HG02588 (cell line): ENCODE results near the gene CYP2J2.
"Not testable (repeated sequence)": the region's sequence is repeated elsewhere in the genome, so short reads cannot be mapped to it uniquely, and the experiment has no call there.

Source experiments
- ATAC-seq: cut with Tn5 transposase; IDR thresholded peaks from one replicate; pipeline ENCODE4 v1.9.1; 2021; ENCODE audit warnings: mild to moderate bottlenecking, moderate library complexity; ENCODE audit not compliant: unreplicated experiment

Gene CYP2J2, protein sequence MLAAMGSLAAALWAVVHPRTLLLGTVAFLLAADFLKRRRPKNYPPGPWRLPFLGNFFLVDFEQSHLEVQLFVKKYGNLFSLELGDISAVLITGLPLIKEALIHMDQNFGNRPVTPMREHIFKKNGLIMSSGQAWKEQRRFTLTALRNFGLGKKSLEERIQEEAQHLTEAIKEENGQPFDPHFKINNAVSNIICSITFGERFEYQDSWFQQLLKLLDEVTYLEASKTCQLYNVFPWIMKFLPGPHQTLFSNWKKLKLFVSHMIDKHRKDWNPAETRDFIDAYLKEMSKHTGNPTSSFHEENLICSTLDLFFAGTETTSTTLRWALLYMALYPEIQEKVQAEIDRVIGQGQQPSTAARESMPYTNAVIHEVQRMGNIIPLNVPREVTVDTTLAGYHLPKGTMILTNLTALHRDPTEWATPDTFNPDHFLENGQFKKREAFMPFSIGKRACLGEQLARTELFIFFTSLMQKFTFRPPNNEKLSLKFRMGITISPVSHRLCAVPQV

DNA sequence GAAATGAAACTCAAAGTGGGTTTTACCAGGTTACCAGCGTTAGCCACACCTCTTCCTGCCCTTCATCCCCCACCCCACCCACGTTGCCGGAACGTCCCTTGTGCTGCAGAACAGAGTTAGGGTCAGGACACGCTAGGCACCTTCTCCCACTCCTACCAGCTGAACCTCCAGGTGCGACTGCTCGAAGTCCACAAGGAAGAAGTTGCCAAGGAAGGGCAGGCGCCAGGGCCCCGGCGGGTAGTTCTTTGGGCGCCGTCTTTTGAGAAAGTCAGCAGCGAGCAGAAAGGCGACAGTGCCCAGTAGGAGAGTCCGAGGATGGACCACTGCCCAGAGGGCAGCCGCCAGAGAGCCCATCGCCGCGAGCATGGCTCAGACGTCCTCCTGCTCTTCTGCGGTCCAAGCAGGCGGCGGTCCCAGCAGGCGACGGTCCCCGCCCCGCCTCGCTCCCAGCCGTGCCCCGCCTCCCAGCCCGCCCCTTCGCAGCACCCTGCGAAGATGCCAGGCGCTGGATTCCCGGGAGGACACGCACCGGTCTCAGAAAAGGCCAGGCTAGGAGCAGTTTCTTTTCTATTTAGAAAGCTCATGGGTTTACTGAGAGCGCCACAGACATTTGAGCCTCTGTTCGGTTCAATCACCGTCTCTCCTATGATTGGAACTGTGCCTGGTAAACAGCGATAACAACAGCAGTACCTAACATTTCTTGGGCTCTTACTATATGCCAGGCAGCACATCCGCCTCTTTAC is at the start of gene CYP2J2:
CYP2J2 (minus strand) TSS at position 393 of the 743 bp plus-strand sequence; CDS start at position 366, 27 bp downstream.
- peak; percentile 93 for ATAC-seq

DNA sequence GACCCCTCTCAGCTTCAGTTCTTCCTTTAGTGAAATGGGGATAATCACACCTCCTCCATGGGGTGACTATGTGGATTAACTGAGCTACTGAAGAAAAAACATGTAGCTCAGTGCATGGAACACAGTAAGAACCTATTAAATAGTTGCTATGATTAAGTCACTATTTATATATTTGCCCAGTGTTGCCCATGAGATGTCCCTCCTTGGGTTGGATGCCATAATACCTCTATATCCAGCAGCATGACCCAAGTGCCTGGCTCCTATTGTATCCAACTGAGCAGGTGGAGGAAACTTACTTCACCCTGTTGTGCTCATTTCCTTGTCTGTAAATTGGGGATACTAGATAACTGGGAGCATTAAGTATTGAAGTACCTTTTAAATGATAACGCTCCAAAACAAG is 47.1 kb upstream of the CYP2J2 start:
- no peak for ATAC-seq

DNA sequence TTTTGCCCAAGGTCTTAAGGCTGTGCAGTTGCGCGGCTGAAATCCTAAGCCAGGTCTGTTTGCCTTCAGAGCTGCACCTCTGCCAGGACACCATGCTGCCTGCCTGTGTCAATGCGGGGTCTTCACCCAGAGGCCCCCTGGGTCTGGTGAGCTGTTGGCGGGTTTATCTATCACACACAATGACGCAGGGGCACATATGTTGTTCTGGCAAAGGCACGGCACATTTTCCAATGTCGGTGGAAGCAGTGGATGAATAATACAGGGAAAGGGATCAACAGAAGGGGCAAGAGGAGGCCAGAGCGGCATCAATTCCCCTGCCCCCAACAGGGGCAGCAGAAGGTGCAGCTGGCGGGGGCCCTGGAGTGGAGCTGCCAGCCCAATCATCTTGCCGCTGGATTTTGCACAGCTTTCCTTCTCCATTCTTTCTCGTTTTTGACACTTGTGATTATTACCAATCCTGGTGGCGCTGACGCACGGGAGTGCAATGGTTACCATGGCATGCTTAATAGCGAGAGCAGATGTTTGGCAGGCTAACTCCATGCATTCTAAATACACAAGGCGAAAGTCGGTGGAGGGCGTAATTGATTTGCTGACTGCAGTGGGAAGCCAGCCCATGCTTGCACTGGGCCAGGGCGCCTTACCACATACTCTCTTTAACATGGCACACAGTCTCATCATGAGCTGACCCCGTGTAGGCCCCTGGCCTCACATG is 45.8 kb upstream of the CYP2J2 start:
- no peak for ATAC-seq

DNA sequence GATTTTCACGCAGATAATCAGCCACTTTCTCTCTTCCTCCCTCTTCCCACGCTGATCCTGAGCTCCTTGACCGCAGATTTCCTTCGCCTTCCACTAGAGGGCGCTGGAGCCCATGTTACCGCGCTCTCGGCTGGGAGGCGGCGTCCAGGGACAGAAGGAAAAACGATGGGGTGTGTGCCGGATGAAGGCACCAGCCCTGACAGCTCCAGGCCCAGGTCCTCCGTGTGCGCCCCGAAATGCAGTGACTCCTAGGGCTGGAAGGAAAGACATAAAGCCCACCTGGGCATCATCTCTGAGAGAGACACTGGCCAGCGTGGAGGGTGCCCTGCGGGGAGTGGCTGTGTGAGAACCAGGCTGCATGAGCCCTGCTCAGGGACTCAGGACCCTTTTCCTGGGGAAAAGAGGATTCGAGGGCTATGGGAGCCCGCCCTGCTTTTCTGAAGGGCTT is 44.9 kb upstream of the CYP2J2 start:
- peak; percentile 62 for ATAC-seq

DNA sequence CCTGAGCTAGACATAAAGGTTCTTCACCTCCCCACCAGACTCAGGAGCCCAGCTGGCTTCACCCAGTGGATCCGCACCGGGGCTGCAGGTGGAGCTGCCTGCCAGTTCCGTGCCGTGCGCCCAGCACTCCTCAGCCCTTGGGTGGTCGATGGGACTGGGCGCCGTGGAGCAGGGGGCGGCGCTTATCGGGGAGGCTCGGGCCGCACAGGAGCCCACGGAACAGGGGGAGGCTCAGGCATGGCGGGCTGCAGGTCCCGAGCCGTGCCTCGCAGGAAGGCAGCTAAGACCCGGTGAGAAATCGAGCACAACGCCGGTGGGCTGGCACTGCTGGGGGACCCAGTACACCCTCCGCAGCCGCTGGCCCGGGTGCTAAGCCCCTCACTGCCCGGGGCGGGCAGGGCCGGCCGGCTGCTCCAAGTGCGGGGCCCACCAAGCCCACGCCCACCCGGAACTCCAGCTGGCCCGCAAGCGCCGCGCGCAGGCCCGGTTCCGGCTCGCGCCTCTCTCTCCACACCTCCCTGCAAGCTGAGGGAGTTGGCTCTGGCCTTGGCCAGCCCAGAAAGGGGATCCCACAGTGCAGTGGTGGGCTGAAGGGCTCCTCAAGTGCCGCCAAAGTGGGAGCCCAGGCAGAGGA is 43.1 kb upstream of the CYP2J2 start:
- not testable (repeated sequence) for ATAC-seq

DNA sequence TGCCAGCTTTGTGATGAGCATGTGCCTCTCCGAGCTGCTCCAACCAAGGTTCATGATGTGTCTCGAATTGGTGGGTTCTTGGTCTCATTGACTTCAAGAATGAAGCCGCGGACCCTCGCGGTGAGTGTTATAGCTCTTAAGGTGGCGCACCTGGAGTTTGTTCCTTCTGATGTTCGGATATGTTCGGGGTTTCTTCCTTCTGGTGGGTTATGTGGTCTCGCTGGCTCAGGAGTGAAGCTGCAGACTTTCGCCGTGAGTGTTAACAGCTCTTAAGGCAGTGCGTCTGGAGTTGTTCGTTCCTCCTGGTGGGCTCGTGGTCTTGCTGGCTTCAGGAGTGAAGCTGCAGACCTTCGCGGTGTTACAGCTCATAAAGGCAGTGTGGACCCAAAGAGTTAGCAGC is 42.2 kb upstream of the CYP2J2 start:
- ATAC-seq: not testable (repeated sequence)

DNA sequence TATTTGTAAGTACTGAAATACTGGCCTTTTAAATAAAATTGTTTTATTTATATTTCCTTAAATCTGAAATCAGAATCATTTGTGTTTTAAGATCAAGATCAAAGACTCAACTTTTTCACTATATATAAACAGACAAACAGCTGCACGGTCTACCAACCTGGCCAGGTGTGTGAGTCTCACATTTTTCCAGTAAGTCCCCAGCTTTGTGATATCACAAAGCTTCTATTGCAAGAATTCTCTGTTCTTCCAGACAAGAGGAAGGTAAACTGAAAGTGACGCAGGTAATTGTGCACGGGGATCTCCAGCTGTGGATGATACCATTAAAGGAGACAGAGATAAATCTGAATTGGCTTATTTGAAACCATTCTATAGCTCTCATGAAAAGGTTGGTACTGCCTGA is 41.2 kb upstream of the CYP2J2 start:
- no peak for ATAC-seq

DNA sequence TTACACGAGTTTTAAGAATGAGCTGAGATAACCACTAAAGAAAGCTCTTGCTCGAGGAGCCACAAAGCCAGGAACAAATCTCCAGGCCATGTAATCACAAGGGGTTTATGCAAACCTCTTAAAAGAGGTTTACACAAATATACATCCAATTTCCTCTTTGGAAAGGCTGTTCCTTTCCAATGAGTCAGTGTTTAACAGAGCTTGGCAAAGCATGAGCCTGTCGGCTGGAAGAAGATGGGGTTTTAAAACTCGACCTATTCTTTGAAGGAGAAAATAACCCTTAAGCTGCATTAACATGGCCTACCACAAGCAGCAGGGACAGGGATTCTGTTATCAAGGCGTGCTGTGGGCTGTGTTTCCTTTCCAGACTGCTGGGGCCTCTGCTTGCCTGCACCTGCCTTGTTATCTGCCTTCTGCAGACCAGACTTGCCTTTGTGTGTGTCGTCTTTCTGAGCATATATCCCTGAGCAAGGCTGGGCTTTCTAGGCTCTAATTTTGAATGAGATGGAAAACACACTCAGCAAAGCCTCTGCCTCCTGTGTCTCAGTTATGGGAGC is 40.6 kb upstream of the CYP2J2 start:
- ATAC-seq: no peak

DNA sequence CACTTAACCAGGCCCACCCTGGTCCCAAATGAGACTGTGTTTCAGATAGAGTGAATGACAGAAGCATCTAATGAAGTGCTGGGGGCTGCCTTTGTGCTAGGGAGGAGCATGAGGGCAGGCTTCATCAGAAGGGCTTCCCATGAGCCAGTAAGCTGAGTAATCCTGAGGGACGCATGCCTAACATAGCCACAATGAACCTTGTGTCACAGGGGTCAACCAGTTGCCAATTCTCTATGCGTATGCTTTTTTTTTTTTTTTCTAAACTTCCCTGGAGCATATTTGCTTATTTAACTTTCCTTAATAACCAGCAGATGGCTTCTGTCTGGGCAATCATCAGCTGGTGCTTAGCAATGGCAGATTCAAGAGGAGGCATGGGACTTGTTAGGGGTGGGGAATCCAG is 25.5 kb upstream of the CYP2J2 start:
- ATAC-seq: no peak

DNA sequence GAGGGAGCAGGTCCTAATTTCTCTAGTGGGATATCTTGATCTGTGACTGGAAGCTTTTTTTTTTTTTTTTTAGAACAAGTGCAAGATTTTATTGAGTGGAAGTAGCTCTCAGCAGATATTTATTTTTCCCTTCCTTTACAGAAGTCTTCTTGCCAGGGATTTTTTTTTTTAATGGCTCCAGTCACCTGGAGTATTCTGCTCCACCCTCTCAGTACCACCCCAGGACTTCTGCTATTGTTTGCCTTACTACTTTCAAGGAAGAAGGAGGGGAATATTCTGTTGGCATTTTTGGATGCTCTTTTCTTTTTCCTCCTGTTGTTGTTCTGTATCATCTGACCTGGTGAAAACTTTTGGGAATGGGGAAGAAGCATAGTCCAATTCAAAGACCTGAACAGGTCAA is 23.1 kb upstream of the CYP2J2 start:
- no peak for ATAC-seq

DNA sequence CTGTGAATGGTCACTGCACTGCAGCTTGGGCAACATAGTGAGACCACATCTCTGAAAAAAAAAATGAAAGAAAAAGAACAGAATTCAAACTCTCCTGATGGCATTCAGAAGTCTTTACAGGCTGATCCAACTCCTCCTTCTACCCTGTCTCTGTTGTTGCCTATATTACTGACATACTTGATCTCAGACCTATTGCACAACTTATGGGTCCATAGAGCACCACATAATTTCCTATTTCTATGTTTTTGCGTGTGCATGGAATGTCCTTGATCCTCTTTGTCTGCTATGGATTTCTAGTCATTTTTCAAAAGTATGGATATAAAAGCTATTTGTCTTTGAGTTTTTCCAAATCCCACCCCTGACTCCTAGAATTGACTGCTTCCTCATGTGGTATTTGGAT is 22.4 kb upstream of the CYP2J2 start:
- no peak for ATAC-seq

DNA sequence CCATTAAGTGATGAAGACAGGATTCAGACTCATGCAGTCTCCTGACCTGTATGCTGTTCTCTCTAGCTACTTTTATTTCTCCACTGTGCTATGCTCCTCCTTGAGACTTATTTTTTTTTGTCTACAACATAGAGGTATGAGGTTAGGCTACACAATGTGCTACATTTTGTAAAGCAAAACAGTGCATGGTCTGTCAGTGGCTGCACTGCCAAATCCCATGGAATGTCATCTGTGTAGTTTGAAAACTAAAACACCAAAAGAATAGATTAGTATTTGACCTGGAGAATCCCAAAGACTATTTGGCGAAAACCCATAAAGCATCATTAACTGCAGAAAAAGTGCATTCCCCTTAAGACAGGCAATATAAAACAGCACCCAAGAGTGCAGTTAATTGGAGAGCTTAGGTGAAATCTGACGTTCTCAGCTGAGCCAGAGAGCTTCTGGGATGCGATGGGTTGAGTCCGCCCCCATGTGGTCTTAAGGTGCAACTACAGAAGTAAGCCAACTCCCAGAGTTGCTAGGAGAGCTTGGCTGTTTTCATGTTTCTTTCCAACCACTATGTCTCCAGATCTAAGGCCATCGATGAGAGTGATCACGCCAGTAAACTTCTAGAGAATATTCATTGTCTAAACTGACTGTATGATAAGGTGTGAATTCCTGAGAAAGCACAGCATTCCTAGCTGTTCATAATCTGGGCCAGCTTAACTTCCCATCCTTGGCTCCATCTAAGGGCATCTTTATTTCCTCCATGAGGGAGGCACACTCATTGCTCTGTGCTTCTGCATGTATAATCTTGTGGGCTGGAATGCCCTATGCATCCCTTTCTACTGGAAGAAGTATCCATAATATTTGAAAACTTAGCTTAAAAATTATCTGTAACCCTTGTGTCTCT is 20.7 kb upstream of the CYP2J2 start:
- ATAC-seq: peak; percentile 95

DNA sequence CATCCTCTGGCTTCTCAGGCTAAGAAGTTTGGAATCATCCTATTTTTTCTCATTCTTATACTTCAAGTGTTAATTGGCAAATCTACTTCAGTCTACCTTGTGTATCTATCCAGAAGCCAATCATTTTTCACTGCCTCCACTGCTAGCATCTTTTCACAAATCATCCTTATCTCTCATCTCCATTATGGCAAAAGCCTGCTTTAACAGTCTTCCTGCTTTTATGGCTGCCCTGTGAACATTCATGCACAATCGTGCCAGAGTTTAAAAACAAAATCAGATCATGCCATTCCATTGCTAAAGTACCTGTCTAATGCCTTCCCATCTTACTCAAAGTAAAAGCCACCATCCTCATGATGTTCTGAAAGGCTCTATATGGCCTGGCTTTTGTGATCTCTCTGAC is 19.2 kb upstream of the CYP2J2 start:
- ATAC-seq: no peak

DNA sequence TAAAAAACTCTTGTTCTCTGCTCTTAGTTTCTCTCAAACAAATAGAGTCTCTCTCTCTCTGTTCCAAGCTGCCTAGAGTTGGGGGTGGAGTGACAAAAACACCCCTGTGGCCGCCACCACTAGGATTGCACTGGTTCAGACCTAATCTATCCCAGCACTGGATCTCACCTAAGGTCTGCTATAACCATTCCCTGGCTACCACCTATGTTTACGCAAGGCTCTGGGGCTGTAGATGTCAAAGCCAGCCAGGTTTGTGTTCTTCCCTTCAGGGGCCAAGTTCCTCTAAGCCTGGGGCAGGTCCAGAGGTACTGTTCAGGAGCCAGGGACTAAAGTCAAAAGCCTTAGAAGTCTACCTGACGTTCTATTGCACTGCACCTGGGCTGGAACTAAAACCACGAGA is 12.8 kb upstream of the CYP2J2 start:
- ATAC-seq: no peak

DNA sequence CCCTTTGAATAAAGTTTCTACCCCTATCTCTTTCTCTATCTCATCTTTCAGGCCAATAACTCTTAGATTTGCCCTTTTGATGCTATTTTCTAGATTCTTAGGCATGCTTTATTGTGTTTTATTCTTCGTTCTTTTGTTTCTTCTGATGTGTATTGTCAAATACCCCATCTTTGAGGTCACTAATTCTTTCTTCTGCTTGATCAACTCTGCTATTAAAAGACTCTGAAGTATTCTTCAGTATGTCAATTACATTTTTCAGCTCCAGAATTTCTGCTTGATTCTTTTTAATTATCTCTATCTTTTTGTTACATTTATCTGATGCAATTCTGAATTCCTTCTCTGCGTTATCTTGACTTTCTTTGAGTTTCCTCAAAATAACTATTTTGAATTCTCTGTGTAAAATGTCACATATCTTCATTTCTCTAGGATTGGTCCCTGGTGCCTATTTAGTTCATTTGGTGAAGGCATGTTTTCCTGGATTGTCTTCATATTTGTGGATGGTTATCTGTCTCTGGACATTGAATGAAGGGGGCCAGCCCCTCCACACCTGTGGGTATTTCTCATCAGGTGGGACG is 11.2 kb upstream of the CYP2J2 start:
- no peak for ATAC-seq

DNA sequence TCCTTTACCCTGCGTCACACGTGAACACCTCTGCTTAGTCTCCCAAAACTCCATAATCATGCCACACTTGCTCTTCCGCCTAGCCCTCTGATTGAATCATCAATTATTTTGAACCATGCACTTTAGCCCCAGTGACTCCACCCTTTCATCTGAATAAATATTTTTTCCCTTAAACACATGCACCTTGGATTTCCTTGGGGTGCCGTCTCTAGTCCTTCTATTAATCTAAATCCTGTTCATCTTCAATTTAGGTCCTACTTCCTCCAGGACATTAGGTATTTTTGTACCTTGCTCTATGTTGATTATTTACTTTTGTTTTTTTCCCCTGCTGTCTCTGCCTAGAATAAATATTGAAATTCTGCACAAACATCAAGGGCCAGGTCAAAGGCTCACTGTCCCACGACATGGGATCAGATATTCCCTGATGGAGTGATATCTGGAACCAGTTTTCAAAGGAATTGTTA is 9.8 kb upstream of the CYP2J2 start:
- ATAC-seq: no peak

DNA sequence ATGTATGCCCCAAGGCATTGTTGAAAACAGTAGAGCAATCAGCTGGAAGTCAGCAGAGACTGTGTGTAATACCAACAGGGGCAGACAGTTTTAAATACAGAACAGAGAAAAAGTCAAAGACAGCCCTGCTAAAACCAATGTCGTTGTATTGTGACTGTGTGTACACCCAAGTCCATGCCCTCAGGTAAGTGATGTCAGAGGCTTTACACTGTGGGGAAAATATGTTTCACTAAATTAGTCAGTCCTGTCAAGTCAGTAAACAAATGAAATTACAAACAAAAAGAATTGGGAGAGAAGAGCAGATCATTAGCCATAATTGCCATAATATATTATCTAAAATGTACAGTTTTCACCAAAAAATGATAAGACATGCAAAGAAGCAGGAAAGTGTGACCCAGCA is 2.4 kb upstream of the CYP2J2 start:
- ATAC-seq: no peak

DNA sequence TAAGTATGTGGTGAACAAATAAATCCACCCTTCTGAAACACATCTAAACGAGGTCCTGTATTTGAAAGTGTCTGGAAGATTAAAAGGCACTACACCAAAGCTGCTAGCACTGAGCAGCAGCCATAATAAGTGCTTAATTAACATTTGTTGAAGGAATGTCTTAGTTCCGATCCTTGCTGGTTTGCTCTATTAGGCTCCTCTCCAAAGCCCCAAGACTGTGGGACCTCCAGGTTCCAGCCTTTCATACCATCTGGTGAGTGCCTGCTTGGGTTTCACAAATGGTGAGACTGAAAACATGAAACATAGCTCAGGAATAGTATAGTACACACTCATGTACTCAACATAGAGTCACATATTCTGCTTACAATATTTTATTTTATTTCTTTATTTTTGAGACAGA is 640 bp upstream of the CYP2J2 start:
- ATAC-seq: no peak

DNA sequence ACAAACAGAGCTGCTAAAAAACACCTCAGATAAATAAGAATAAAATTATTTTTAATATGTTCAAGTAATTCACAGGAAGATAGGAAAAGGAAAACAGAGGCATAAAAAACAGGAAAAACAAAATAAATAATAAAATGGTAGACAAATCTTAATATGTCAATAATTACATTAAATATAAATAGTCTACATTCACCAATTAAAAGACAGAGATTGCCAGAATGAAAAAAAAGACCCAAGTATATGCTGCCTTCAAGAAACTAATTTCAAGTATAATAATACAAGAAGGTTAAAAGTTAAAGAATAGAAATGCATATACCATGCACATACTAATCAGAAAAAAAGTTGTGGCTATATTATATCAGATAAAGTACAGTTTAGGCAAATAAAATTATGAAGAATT is 1.9 kb downstream of the CYP2J2 start:
- no peak for ATAC-seq
